Measurements from ENCODE around the gene UBE2Q2. TPM values are rescaled to one million over a fixed set of nuclear protein-coding genes. Genes with fewer than 3 reads are reported as not detected.
A peak's percentile ranks its signal among the peaks of the same experiment; 100 is the strongest.
"Not testable (repeated sequence)": the region's sequence is repeated elsewhere in the genome, so short reads cannot be mapped to it uniquely, and the experiment has no call there.

UBE2Q2 gene
- total RNA-seq, 2 experiments from 2014 or later, result 29.3 to 33.5 TPM

GRCh38 chr15:75869446-75869845, 26.2 kb downstream of the UBE2Q2 start:
- Histone ChIP-seq H3K27ac (ENCODE audit: low read depth in 1 of 2, low read length in 2 of 2) (no peak overlapping the region), H3K4me1 (ENCODE audit: insufficient read depth, low read length) (no peaks in the 10 kb centered on the region), H3K36me3 (ENCODE audit: insufficient read depth, low read length) (peaks cover 36% of the 10 kb centered on the region), H3K4me3 (ENCODE audit: low read length) (no peak overlapping the region), H3K27me3 (ENCODE audit: control insufficient read depth in 1 of 2, insufficient read depth in 2 of 2, low read length in 2 of 2) (no peaks in the 10 kb centered on the region), H3K9me3 (ENCODE audit: control insufficient read depth in 1 of 2, insufficient read depth in 1 of 2, low read length in 2 of 2) (no peaks in the 10 kb centered on the region)
- no peak overlapping the region for H3K4me3 Mint-ChIP-seq
- ChIA-PET CTCF (interaction anchor here (0.9 kb wide), 1 partner anchor 14 kb away, joined by 3 read pairs; no protein-coding TSS in a partner anchor), POLR2A (no interaction called here)
- peaks cover 89% of the 10 kb centered on the region for H3K36me3 Mint-ChIP-seq (ENCODE audit: low read depth)
- peaks cover 38% of the 10 kb centered on the region for H3K4me1 Mint-ChIP-seq (ENCODE audit: low read depth)
- intact Hi-C loops (cut with DNase I, micrococcal nuclease), result no loop called here
- H3K27me3 Mint-ChIP-seq, result no peaks in the 10 kb centered on the region
- ATAC-seq (ENCODE audit: poor library complexity) (no peak), DNase-seq (no peak)
- no peak overlapping the region for H3K27ac Mint-ChIP-seq
- H3K9me3 Mint-ChIP-seq, result no peaks in the 10 kb centered on the region
- no peak for TF ChIP-seq CTCF (IDR thresholded peaks at IDR 0.05)

DNA sequence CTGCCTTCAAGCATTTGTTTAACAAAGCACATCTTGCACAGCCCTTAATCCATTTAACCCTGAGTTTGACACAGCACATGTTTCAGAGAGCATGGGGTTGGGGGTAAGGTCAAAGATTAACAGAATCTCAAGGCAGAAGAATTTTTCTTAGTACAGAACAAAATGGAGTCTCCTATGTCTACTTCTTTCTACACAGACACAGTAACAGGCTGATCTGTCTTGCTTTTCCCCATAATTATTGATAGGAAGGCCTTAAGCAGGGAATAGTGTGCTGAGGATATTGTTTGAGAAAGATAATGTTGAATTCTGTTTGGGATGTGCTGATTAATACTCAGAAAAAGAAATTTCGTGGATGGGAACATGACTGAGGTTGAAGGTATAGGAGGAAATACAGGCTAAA, 28.3 kb downstream of the UBE2Q2 start:
- H3K9me3 Mint-ChIP-seq; H3K9me3 ChIP-seq (ENCODE audit: control insufficient read depth in 1 of 2, insufficient read depth in 1 of 2, low read length in 2 of 2); DNase-seq; POLR2A ChIA-PET; H3K27me3 Mint-ChIP-seq; H3K4me3 Mint-ChIP-seq; H3K27me3 ChIP-seq (ENCODE audit: control insufficient read depth in 1 of 2, insufficient read depth in 2 of 2, low read length in 2 of 2); CTCF ChIA-PET; H3K4me1 ChIP-seq (ENCODE audit: insufficient read depth, low read length); ATAC-seq (ENCODE audit: poor library complexity); intact Hi-C loops (cut with DNase I, micrococcal nuclease); H3K27ac ChIP-seq (ENCODE audit: low read depth in 1 of 2, low read length in 2 of 2); H3K4me3 ChIP-seq (ENCODE audit: low read length): not testable (repeated sequence)
- peaks cover 48% of the 10 kb centered on the region for H3K36me3 ChIP-seq (ENCODE audit: insufficient read depth, low read length)
- peaks cover 19% of the 10 kb centered on the region for H3K4me1 Mint-ChIP-seq (ENCODE audit: low read depth)
- H3K36me3 Mint-ChIP-seq (ENCODE audit: low read depth), result peaks cover 93% of the 10 kb centered on the region
- peak overlapping the region; percentile 27 for H3K27ac Mint-ChIP-seq

DNA sequence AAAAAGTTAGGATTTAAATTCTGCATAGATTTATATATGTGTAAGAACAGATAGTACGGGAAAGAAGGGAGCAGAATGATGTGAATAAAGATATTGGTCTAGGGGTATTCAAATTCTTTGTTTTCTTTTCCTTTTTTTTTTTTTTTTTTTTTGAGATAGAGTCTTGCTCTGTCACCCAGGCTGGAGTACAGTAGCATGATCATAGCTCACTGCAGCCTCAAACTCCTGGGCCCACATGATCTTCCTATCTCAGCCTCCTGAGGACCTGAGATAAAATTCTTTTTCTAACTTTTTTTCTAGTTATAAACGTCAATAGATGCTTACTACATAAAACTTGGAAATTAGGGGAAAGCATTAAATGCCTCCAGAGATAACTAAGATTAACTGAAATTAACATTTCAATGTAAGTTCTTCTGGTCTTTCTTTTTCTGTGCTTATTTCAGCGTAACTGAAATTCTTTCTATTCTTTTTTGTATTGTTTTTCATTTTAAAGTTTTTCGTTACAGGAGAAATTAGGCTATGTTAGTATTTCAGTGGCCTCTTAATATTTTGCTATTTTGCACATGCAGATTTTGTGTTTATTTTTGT, 29.2 kb downstream of the UBE2Q2 start:
- H3K4me1 Mint-ChIP-seq (ENCODE audit: low read depth), result peaks cover 10% of the 10 kb centered on the region
- H3K9me3 Mint-ChIP-seq, result no peaks in the 10 kb centered on the region
- peaks cover 88% of the 10 kb centered on the region for H3K36me3 Mint-ChIP-seq (ENCODE audit: low read depth)
- no peak for TF ChIP-seq CTCF (IDR thresholded peaks at IDR 0.05)
- Histone ChIP-seq H3K27ac (ENCODE audit: low read depth in 1 of 2, low read length in 2 of 2) (no peak overlapping the region), H3K4me3 (ENCODE audit: low read length) (no peak overlapping the region), H3K9me3 (ENCODE audit: control insufficient read depth in 1 of 2, insufficient read depth in 1 of 2, low read length in 2 of 2) (no peaks in the 10 kb centered on the region), H3K27me3 (ENCODE audit: control insufficient read depth in 1 of 2, insufficient read depth in 2 of 2, low read length in 2 of 2) (no peaks in the 10 kb centered on the region), H3K4me1 (ENCODE audit: insufficient read depth, low read length) (no peaks in the 10 kb centered on the region), H3K36me3 (ENCODE audit: insufficient read depth, low read length) (peaks cover 45% of the 10 kb centered on the region)
- DNase-seq (no peak), ATAC-seq (ENCODE audit: poor library complexity) (no peak)
- H3K27me3 Mint-ChIP-seq, result no peaks in the 10 kb centered on the region
- intact Hi-C loops (cut with DNase I, micrococcal nuclease), result no loop called here
- CTCF ChIA-PET, result no interaction called here
- no peak overlapping the region for H3K4me3 Mint-ChIP-seq
- POLR2A ChIA-PET, result no interaction called here
- H3K27ac Mint-ChIP-seq, result no peak overlapping the region

DNA sequence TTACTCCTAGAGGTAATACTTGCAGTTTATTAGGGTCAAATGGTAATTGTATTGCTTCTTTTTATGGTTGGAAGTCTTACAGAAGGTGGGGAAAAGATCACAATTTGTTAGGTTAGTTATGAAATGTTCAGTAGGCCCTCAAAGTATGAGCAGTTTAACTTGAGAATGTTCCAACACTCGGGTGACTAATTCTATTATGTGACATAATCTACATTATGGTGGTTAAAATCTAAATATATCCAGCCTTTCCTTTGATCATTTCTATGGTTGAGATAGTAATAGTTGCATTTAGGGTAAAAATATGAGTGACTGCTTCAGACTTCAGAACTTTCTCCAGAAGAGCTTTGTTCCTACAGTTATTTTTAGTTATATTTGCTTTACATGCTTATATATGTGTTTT, 40.8 kb downstream of the UBE2Q2 start:
- Mint-ChIP-seq H3K27ac (no peak overlapping the region), H3K36me3 (ENCODE audit: low read depth) (peaks cover 81% of the 10 kb centered on the region), H3K4me1 (ENCODE audit: low read depth) (peaks cover 11% of the 10 kb centered on the region), H3K4me3 (no peak overlapping the region), H3K9me3 (no peaks in the 10 kb centered on the region), H3K27me3 (no peaks in the 10 kb centered on the region)
- DNase-seq, result no peak
- Histone ChIP-seq H3K4me1 (ENCODE audit: insufficient read depth, low read length) (no peaks in the 10 kb centered on the region), H3K27me3 (ENCODE audit: control insufficient read depth in 1 of 2, insufficient read depth in 2 of 2, low read length in 2 of 2) (no peaks in the 10 kb centered on the region), H3K4me3 (ENCODE audit: low read length) (no peak overlapping the region), H3K36me3 (ENCODE audit: insufficient read depth, low read length) (peaks cover 43% of the 10 kb centered on the region), H3K27ac (ENCODE audit: low read depth in 1 of 2, low read length in 2 of 2) (no peak overlapping the region), H3K9me3 (ENCODE audit: control insufficient read depth in 1 of 2, insufficient read depth in 1 of 2, low read length in 2 of 2) (no peaks in the 10 kb centered on the region)
- no peak for ATAC-seq (ENCODE audit: poor library complexity)
- ChIA-PET POLR2A (no interaction called here), CTCF (interaction anchor here (0.6 kb wide), 1 partner anchor 15 kb away, joined by 3 read pairs; no protein-coding TSS in a partner anchor)
- intact Hi-C loops (cut with DNase I, micrococcal nuclease), result no loop called here
- TF ChIP-seq CTCF (IDR thresholded peaks at IDR 0.05), result no peak
